ENCODE data around the gene GANAB. TPM values are rescaled to one million over a fixed set of nuclear protein-coding genes. Genes with fewer than 3 reads are reported as not detected.
A peak's percentile ranks its signal among the peaks of the same experiment; 100 is the strongest.
"Not testable (repeated sequence)": the region's sequence is repeated elsewhere in the genome, so short reads cannot be mapped to it uniquely, and the experiment has no call there.

Gene GANAB
- total RNA-seq, 1 experiment from 2014 or later: 221 TPM

DNA sequence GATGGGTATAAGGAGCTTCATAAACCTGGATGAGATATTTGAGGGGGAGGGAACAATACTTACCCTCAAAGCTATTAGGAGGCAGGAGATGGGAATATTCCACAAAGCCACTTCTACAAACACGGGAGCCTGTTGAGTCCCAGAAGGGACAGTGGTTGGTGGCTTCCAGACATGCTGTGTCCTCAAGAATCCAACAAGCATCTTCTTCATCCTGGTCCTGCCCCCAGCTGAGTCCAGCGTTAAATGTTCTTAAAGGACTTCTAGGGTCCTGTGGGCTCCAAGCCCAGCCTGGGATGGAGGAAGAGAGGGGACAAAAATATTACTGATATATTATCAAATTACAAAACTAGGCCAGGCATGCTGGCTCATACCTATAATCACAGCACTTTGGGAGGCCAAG lies 21.0 kb upstream of the GANAB start:
- DNase-seq (ENCODE audit: low read depth): no peak

DNA sequence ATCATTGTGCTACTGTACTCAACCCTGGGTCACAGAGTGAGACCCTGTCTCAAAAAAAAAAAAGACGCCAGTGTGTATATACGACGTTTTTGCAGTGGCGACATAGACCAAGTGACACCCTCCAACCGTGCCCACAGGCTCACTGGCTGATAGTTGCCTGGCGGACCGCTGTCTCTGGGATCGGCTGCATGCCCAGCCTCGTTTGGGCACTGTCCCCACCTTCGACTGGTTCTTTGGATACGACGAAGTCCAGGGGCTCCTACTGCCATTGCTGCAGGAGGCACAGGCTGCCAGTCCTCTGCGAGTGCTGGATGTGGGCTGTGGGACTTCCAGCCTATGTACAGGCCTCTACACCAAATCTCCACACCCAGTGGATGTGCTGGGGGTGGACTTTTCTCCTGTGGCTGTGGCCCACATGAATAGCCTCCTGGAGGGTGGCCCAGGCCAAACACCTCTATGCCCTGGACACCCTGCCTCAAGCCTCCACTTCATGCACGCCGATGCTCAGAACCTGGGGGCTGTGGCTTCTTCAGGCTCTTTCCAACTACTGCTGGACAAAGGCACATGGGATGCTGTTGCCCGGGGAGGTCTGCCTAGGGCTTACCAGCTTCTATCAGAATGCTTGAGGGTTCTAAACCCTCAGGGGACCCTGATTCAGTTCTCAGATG lies 20.0 kb upstream of the GANAB start:
- no peak for DNase-seq (ENCODE audit: low read depth)

DNA sequence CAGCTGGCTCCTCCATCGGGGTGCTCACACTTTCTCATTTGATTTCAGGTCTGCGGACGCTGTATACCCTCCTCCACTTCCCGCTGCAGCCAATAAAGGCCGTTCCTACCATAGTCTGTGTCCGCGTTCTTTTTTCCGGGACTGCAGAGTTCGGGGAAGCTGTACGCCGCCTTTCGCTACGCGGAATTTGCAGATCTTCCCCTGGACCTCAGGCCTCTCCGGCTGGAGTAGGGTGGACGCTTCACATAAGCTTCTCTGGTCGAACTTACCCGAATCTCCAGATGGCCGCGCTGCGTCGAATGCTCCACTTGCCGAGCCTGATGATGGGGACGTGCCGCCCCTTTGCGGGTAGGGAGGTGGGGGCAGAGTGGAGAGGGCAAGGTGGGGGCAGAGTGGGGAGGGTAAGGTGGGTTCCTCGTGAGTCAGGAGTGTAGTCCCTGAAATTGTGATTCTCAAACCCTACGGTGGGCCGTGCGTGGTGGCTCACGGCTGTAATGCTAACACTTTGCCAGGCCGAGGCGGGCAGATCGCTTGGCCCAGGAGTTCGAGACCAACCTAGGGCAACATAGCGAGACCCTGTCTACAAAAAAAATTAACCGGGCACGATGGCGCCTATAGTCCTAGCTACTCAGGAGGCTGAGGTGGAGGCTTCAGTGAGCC lies 19.3 kb upstream of the GANAB start:
- DNase-seq (ENCODE audit: low read depth): no peak

- peak; percentile 93 for DNase-seq (ENCODE audit: low read depth)
These were observed 18.7 kb upstream of the GANAB start, which contains the start of the genes C11orf98 and CSKMT for GRCh38 chr11:62665075-62665598. TSS of gene C11orf98 (minus strand) at chr11:62665210. CDS start at chr11:62665169, 41 bp downstream. TSS of gene CSKMT (plus strand) at chr11:62665312. CDS start at chr11:62665880, 568 bp downstream.

- no peak for DNase-seq (ENCODE audit: low read depth)
These were observed 18.1 kb upstream of the GANAB start for GRCh38 chr11:62664405-62665074.

DNA sequence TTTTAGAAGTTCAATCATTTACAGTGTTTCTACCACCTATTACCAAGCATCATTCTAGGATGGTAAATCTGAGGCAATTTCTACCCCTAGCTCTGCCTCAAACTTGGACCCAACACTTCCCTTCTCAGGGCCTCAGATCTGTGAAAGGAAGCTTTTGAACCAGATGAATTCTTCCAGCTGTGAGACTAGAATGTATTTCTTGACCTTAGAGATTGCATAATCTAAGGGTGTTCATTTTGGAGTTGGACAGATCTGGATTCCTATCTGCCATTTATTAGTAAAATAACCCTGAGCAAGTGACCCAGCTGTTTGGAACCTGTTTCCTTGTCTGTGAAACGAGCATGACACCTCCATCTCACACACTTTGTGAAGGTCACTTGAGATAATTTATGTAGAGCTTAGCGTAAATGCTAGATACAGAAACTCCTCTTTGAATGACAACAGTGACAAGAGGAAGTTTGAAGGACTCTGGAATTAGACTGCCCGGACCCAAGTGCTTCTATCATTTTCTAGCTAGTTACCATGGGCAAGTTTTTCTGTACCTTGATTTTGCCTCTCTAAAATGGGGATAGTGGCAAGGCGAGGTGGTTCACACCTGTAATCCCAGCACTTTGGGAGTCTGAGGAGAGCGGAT lies 10.5 kb upstream of the GANAB start:
- no peak for DNase-seq (ENCODE audit: low read depth)

GRCh38 chr11:62654297-62654696 lies 7.9 kb upstream of the GANAB start:
- no peak for DNase-seq (ENCODE audit: low read depth)

DNA sequence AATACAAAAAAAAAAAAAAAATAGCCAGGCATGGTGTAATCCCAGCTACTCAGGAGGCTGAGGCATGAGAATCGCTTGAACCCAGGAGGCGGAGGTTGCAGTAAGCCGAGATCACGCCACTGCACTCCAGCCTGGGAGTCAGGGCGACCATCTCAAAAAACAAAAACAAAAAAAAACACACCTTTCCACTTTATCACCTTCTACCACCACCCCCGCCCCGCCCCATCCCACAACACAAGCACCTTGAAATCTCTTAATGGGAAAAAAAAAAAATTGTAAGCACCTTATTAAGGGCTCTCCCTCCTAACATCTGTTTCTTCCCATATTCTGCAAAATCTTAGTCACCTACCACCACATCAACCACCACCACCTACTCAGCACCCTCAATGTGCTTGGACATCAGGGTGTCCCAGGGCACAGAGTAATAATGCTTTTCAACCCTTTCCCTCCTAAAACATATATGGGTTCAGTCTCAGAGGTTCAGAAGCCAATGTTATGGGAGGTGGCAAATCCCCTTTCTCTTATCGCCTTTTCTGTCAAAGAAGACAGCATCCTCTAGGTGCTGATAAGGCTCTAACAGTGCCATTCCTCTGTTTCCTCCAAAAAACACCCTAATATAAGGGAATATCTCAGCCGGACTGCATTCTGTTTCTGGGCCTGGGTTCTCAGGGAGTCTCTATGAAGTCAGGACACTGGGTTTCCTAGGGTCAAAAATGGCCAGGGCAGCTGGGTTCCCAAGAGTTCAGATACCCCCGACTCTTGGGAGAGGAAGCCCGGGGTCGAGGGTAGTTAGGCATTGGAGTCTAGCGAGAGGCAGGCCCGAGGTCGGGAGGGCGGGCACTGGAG lies 6.0 kb upstream of the GANAB start:
- DNase-seq (ENCODE audit: low read depth): no peak

DNA sequence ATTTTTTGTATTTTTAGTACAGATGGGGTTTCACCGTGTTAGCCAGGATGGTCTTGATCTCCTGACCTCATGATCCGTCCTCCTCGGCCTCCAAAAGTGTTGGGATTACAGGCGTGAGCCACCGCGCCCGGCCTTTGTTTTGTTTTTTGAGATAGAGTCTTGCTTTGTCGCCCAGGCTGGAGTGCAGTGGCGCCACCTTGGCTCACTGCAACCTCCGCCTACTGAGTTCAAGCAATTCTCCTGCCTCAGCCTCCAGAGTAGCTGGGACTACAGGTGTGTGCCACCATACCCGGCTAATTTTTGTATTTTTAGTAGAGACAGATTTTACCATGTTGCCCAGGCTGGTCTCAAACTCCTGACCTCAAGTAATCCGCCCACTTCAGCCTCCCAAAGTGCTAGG lies 3.9 kb upstream of the GANAB start:
- DNase-seq (ENCODE audit: low read depth): not testable (repeated sequence)

- DNase-seq (ENCODE audit: low read depth): no peak
These were observed 3.1 kb upstream of the GANAB start for GRCh38 chr11:62649486-62649885.

DNA sequence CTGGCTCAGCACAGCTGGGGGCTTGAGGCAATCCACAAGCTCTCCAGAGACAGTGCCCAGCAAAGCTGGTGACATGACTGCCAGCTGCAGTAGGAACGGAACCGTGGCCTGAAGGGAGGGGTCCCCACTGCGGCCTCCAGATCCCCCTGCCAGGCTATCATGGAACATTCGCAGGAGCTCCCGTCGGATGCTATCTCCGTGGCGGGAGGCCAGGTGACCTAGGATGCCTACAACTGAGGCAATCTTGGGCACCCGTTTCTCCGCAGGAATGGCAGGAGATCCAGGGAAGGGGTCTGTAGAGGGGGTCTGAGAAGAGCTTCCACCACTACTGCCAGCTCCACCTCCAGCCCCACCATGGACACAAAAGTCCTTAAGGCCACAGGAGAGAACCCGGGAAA lies 2.6 kb upstream of the GANAB start:
- no peak for DNase-seq (ENCODE audit: low read depth)

DNA sequence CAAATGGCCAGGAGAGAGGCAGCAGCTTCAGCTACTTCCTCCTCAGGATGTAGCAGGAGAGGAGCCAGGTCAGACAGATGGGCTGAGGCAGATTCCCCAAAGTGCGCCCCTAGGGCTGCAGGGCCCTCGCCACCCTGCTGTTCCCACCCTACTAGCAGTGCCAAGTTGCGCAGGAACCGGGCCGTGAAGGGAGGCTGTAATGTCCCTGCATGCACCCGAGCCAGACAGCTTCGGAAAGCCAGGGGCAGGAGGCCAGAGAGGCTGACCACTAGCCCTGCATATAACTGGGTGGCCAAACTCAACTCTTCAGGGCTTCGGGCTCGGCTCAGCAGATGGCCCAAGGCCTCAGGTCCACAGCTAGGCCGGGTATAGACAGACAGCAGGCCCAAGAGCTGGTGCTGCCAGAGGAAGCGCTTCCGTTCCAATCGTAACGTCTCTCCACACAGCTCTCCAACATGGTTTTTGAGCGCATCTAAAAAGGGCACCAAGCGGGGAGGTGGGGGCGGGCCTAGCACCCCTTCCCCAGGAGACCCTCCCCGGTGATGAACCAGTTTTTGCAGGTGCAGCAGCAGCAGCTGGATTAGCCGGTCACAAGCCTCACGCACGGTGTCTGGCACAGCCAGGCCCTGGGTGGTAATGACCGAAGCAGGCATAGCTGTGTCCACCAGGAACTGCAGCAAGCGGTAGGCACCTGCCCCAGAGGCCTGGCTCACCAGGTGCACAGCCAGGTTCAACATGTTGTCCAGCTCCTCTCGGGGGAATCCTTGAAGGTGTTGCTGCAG lies 2.0 kb upstream of the GANAB start:
- DNase-seq (ENCODE audit: low read depth): no peak

DNA sequence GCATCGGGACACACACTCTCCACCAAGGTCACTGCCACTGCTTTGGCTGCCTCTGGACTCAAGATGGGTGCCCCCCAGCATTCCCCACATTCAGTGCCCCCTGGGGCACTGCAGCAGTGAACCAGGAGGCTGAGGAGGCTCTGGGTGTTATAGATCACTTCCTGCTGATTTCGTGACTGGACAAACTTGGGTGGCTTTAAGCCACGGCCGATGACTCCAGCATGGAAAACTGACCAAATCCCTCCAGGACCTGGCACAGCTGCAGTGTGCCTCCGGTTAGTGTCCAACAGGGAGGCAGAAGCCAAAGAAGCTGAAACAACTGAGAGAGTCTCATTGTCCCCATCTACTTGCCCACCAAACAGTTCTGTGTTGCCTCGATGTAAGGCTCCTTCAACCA lies 1.2 kb upstream of the GANAB start:
- DNase-seq (ENCODE audit: low read depth): no peak

DNA sequence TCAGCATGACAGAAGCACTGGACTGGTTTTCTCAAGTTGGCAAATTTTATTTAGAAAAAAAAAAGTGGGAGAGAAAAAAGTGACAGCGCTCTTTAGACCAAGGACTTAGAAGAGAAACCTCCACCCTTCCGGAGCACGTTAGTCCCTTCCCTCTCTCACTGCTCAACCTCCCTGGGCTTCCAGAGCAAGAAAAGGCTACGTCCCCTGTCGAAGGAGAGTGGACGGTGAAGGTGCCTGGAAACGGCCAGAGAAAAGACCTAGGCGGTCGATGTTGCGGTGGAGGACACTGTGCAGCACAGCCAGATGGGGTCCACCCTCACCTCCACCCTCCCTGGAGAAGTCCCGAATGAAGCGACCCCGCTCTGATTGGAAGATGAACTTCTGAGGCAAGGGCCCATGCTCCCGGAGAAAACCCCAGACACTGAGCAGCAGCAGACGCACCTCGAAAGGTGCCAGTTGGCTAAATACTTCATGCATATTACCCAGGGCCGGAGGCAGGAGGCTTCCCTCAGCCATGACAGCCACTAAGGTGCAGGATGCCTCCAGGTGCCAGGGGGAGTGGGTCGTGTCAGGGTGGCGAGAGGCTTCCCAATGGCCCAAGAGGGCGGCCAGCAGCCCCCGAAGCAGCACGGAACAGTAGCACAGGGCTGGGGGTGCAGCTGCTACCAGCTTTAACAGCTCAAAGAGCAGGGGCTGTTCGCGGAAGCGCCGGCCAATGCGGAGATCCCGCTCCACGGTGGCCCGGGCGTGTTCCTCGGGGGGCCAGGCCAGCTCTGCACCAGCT lies 604 bp upstream of the GANAB start:
- DNase-seq (ENCODE audit: low read depth): no peak

GRCh38 chr11:62645671-62645945 lies 805 bp downstream of the GANAB start:
- DNase-seq (ENCODE audit: low read depth): no peak

DNA sequence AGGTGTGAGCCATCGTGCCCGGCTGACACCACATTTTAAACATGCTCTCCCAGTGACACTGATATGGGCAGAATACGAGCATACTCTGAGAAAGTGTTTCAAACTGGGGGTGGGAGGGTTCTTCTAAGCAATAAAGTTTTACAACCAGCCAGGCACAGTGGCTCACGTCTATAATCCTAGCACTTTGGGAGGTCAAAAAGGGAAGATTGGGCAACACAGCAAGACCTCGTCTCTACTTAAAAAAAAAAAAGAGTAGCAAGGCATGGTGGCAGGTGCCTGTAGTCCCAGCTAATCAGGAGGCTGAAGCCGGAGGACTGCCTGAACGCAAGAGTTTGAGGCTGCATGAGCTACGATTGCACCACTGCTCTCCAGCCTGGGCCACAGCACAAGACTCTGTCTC lies 2.2 kb downstream of the GANAB start:
- DNase-seq (ENCODE audit: low read depth): no peak

DNA sequence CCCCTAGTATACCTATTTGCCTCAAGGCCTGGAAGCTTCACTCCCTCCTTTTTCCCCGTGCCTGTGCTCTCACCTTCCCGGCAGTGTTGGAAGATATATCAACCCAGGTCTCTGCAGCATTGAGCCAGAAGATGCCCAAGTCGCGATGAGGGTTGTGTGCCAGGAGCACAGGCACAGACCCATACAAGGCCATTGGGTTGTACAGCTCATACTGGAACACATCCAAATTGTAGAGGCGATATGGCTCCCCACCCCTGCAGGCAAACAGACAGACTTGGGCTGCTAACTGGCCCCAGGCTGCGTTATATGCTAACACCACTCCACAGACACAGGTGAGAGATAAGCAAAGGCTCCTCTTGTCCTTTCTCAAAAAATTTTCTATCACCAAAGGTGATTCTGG lies 13.9 kb downstream of the GANAB start:
- no peak for DNase-seq (ENCODE audit: low read depth)

DNA sequence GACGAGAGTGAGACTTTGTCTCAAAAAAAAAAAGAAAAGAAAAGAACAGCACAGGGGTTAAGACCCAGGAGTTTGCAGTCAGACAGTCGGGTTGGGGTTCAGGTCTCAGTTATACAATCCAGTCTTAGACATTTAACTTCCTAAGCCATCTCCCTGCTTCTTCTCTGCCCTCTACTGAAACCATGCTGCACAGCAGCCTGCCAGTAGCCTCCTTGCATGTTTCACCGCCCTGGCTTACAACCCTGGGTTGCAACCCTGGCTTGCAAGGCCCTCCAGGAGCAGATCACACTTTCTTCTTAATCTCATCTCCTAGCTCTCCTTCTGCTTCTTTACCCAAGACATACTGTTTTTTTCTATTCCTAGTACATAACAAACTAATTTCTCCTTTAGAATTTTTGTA lies 18.7 kb downstream of the GANAB start:
- no peak for DNase-seq (ENCODE audit: low read depth)

- DNase-seq (ENCODE audit: low read depth): no peak
These were observed 23.8 kb downstream of the GANAB start for GRCh38 chr11:62622476-62623089.
